Measurements from ENCODE around the gene MIER1.
"Not testable (repeated sequence)": the region's sequence is repeated elsewhere in the genome, so short reads cannot be mapped to it uniquely, and the experiment has no call there.

Gene MIER1

DNA sequence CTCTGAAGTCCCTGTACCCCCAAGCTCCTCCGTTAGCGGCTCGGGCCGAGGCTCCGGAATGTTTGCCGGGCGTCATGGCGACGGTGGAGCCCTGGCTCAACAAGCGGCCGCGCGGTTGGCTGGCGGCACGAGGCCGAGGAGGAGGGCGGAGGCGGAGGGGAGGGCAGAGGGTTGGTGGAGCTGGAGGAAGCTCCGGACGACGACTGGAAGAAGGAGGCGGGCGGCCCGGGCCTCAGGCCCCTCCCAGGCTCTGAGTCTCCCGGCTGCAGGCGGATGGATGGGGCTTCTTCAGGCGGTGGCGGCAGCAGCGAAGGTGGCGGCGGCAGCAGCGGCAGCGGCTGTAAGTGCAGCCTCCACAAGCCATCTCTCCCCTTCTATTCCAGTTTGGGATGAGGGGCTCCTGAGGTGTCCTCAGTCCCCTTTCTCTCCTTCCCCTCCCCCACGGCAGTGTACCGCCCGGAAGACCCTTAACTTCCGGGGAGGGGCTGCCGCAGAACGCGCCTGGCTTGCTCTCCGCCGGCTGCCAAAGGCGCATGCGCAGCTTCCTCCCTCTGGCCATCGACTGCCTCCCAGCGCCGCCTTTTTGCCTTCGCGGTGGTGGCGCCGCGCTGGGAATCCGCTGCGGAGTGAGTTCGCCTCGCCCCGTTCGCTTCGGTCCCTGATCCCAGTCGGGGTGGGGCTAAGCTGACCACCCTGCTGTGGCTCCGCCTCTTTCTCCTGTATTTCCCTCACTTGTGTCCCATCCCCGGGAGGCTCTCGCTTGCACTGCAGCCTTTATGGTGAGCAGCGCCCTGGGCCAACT is at the start of gene MIER1, which contains the start of gene DNAI4:
MIER1 (plus strand) TSS at position 235 of the 802 bp plus-strand sequence; CDS start at position 274, 39 bp downstream.
DNAI4 (minus strand) TSS at position 101 of the 802 bp plus-strand sequence; CDS start at position 76, 25 bp downstream.
- FAIRE-seq, result peak; percentile 98
- peak; percentile 92 for DNase-seq (ENCODE audit: insufficient read length, low spot score)

- FAIRE-seq (no peak), DNase-seq (ENCODE audit: insufficient read length, low spot score) (no peak)
Observed at GRCh38 chr1:66876664-66877063, 48.1 kb upstream of the MIER1 start.

DNA sequence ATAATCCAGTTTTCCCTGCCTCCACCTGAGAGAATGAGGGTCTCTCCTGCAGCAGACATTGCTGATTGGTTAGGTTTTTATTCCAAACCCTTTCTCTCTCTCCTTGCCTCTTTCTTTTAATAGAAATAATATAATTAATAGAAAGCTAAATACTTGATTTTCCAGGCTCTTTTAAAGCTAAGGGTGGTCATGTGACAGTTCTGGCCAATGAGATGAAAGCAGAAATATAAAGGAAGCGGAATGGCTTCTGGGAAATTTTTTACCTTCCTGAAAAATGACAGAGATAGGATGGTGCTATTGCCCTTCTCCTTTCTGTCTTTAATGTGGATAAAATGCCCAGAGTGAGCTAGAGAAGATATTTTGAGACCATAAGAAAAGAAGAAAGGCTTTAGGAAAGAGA is 35.8 kb upstream of the MIER1 start:
- DNase-seq (ENCODE audit: insufficient read length, low spot score) (no peak), FAIRE-seq (no peak)

GRCh38 chr1:66890621-66891020 is 34.2 kb upstream of the MIER1 start:
- FAIRE-seq (no peak), DNase-seq (ENCODE audit: insufficient read length, low spot score) (no peak)

DNA sequence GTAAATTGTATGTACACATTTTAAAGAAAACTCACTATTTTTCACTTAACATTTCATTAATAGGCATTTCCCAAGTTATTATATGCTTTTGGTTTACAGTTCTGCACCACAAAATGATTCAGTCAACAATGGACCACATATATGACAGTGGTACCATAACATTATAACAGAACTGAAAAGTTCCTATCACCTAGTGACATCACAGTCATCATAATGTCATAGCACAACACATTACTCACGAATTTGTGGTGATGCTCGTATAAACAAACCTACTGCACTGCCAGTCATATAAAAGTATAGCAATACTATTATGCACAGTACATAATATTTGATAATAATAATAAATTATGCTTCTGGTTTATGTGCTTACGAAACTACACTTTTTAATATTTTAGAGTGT is 31.1 kb upstream of the MIER1 start:
- no peak for DNase-seq (ENCODE audit: insufficient read length, low spot score)
- FAIRE-seq, result no peak

- FAIRE-seq; DNase-seq (ENCODE audit: insufficient read length, low spot score): not testable (repeated sequence)
Observed at GRCh38 chr1:66915203-66915602, 9.6 kb upstream of the MIER1 start.

DNA sequence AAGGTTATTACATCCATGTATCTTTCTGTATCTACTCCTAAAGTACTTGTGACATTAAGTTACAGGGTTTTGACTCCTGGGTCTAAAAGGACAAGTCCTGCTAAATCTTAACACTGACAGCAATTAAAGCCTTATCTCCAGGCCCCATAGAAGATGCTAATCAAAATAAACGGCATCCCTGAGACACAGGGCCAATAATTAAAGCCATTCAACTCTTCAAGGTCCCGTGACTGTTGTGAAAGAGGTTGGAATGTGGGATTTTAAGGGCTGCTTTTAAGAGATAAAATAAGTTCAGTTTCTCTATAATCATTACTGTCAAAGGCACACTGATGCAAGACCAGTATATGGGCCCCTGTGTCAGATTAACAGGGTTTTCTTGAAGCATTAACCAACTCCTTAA is 8.5 kb upstream of the MIER1 start:
- no peak for DNase-seq (ENCODE audit: insufficient read length, low spot score)
- no peak for FAIRE-seq

GRCh38 chr1:66917476-66917875 is 7.3 kb upstream of the MIER1 start:
- FAIRE-seq, result no peak
- DNase-seq (ENCODE audit: insufficient read length, low spot score), result no peak

DNA sequence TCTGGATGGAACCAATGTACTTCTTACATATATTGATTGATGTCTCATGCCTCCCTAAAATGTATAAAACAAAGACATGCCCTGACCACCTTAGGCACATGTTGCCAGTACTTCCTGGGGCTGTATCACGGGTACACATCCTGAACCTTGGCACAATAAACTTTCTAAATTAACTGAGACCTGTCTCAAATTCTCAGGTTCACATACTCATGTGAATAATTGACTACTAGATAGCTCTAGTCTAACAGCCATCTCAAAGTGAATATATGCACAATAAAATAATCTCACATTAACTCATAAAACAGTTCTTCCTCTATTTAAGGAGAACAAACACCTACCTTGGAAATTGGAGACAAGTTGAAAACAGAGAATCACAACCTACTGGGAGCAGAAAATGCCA is 5.7 kb upstream of the MIER1 start:
- DNase-seq (ENCODE audit: insufficient read length, low spot score), result no peak
- FAIRE-seq, result no peak

- no peak for FAIRE-seq
- no peak for DNase-seq (ENCODE audit: insufficient read length, low spot score)
Observed at GRCh38 chr1:66919828-66920227, 5.0 kb upstream of the MIER1 start.

GRCh38 chr1:66920543-66920942 is 4.2 kb upstream of the MIER1 start:
- no peak for DNase-seq (ENCODE audit: insufficient read length, low spot score)

GRCh38 chr1:66925558-66925910 is 744 bp downstream of the MIER1 start:
- DNase-seq (ENCODE audit: insufficient read length, low spot score) (no peak), FAIRE-seq (no peak)

More at GRCh38 chr1:66920543-66920942, 4.2 kb upstream of the MIER1 start:
- no peak for FAIRE-seq

GRCh38 chr1:66925944-66926343 is 1.2 kb downstream of the MIER1 start:
- FAIRE-seq (no peak), DNase-seq (ENCODE audit: insufficient read length, low spot score) (no peak)

DNA sequence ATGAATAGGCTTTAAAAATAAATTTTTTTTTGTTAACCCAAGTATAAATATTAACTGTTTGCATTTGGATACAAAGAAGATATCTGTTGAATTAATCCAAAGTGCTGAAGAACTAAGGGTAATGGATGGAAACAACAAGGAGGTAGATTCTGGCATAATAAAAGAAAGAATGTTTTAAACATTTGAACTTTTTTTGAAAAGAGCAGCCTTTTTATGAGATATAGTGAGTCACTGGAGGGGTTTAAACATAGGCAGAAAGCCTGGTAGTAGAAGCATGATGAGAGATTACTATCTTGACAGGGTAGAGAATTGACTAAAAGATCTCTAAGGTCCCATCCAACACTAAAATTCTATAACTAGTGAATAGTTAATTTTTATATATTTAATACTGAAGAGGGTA is 2.7 kb downstream of the MIER1 start:
- FAIRE-seq, result no peak
- no peak for DNase-seq (ENCODE audit: insufficient read length, low spot score)

DNA sequence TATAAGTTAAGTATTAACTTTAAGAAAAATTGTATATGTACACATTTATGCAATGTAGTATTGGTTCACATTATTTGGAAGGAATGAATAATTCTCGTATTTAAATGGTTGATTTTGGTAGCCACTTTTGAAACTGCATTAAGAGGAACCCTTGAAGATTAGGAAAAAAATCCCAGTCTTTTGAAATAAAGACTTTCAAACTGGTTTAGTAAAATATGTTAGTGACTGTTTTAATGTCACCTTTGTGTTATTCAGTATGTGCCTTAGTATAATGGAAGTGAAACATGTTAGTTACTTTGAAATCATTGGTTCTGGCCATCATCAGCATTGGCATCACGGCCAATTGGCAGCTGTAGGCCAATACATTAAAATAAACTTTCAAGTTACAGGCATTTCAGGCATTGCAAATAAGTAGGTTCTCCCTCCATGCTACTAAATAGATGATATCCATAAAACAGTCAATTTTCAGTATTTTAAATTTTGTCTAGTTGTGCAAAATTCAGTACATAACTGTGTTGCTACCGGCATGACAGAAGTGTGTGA is 4.4 kb downstream of the MIER1 start:
- FAIRE-seq (no peak), DNase-seq (ENCODE audit: insufficient read length, low spot score) (no peak)

GRCh38 chr1:66929691-66929998 is 4.9 kb downstream of the MIER1 start:
- FAIRE-seq (no peak), DNase-seq (ENCODE audit: insufficient read length, low spot score) (no peak)

DNA sequence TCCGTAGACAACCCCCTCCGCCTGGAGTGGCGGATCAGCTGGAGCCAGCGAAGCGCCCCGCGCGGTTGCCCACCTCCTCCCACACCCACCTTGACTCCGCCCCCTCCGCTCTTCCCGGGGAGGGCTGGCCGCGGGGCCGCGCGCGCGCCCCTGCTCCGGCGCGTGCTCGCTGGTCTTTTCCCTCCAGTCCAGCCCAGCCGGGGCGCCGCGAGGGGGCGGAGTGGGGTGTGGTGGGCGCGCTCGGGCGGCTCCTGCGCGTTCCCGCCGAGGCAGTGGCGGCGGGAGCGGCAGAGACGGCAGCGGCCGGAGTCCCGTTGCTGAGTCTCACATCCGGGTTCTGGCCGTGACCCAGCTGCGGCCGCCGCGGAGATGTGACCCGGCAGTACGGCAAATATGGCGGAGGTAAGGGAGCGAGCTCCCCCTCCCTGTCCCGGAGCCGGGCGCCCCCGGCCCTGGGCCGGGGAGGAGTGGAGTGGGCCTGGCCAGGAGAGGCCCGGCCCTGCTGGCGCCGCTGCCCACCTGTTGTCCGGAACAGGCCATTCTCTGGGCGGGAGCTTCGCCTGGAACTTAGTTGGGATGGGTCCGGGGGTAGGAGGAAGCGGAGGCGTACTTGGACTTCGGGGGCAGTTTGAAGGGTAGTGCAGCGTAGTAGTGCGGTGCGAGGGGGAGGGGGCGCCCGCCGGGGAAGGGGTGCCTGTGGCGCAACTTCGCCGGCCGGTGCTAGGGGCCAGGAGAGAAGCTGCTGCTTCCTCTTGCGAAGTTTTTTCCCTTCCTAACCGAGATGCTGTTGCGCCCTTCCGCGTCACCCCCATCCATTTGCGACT is 5.4 kb downstream of the MIER1 start:
- FAIRE-seq (no peak), DNase-seq (ENCODE audit: insufficient read length, low spot score) (peak; percentile 70)

DNA sequence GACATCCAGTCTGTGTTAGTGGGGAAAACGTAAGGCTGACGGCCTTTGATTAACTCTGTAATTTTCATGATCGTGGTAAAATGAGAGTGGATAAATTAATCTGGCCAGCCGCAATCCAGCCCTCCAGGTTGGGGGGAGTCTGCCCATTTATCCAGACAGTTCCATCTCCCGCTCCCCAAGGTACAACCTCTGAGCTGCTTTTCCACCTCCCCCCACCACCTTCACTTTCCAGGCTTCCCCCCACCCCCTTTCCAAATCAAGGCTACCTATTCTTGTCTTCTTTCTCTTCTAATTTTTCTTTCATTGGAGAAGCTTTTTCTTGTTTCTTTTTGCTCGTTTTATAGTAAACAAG is 6.0 kb downstream of the MIER1 start:
- no peak for DNase-seq (ENCODE audit: insufficient read length, low spot score)
- no peak for FAIRE-seq

- no peak for FAIRE-seq
- no peak for DNase-seq (ENCODE audit: insufficient read length, low spot score)
Observed at GRCh38 chr1:66931590-66931989, 6.8 kb downstream of the MIER1 start.

- FAIRE-seq (no peak), DNase-seq (ENCODE audit: insufficient read length, low spot score) (no peak)
Observed at GRCh38 chr1:66932291-66932690, 7.5 kb downstream of the MIER1 start.

GRCh38 chr1:66933887-66934700 is 9.3 kb downstream of the MIER1 start:
- DNase-seq (ENCODE audit: insufficient read length, low spot score), result no peak
- no peak for FAIRE-seq

All from HTR-8/SVneo (cell line).